GM12875 (cell line): ENCODE data around the gene TULP3.
A peak's percentile ranks its signal among the peaks of the same experiment; 100 is the strongest.

ENCODE experiments used
- H3K4me3 ChIP-seq: one replicate; pipeline ENCODE4 v1.5.1; 2011; ENCODE audit warnings: low read depth, low read length, control low read depth
- CTCF ChIP-seq: IDR thresholded peaks from 2 replicates; pipeline ENCODE4 v1.5.1; 2011; ENCODE audit warnings: low read depth, mild to moderate bottlenecking, control low read depth, inconsistent platforms, low read length, moderate library complexity, borderline replicate concordance; ENCODE audit not compliant: insufficient read depth

Gene TULP3

GRCh38 chr12:2959505-2960389 lies 69.1 kb downstream of the TULP3 start:
- H3K4me3 ChIP-seq = peak overlapping the region; percentile 50
- no peak for TF ChIP-seq CTCF

GRCh38 chr12:2960390-2960956 lies 69.8 kb downstream of the TULP3 start:
- H3K4me3 ChIP-seq = peak overlapping the region; percentile 50
- TF ChIP-seq CTCF = no peak

GRCh38 chr12:2960996-2961616 lies 70.4 kb downstream of the TULP3 start:
- H3K4me3 ChIP-seq = no peak overlapping the region

GRCh38 chr12:2961705-2962104 lies 71.0 kb downstream of the TULP3 start:
- H3K4me3 ChIP-seq = no peak overlapping the region
- TF ChIP-seq CTCF = no peak

More at GRCh38 chr12:2960996-2961616, 70.4 kb downstream of the TULP3 start:
- TF ChIP-seq CTCF = no peak

- no peak for TF ChIP-seq CTCF
- no peak overlapping the region for H3K4me3 ChIP-seq
Measured at GRCh38 chr12:2963154-2963759, 72.6 kb downstream of the TULP3 start.

- TF ChIP-seq CTCF = no peak
- H3K4me3 ChIP-seq = no peak overlapping the region
Measured at GRCh38 chr12:2963760-2964292, 73.1 kb downstream of the TULP3 start.
